ENCODE data around the gene FUT9. TPM values are rescaled to one million over a fixed set of nuclear protein-coding genes. Genes with fewer than 3 reads are reported as not detected.
"Not testable (repeated sequence)": the region's sequence is repeated elsewhere in the genome, so short reads cannot be mapped to it uniquely, and the experiment has no call there.

Gene FUT9
- total RNA-seq, 3 donors from 2014 or later, result not detected

DNA sequence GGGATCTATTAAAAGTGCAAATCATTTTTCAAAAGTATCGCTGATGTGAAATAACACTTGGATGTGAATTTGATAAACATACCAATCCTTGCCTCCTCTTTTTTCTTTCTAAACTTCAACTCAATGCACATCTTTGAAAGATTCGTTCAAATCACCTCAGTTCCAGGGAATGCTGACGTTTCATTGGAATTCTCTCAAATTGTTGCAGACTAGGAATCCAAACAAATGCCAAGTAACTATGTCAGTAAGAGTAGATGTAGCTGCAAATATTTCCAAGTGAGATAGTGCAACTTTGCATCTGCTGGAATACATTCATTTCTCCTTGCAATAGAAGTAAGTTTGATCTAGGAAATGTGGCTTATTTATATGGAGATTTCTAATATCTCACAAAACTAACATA lies 220.7 kb downstream of the FUT9 start:
- DNase-seq, result no peak
- H3K9me3 Mint-ChIP-seq, result no peaks in the 10 kb centered on the region
- ATAC-seq, result no peak
- no peaks in the 10 kb centered on the region for H3K36me3 Mint-ChIP-seq (ENCODE audit: insufficient read depth)
- H3K4me1 Mint-ChIP-seq (ENCODE audit: low read depth), result no peaks in the 10 kb centered on the region
- no peak overlapping the region for H3K4me3 Mint-ChIP-seq
- H3K27me3 Mint-ChIP-seq (ENCODE audit: low read depth), result peaks cover 2% of the 10 kb centered on the region

DNA sequence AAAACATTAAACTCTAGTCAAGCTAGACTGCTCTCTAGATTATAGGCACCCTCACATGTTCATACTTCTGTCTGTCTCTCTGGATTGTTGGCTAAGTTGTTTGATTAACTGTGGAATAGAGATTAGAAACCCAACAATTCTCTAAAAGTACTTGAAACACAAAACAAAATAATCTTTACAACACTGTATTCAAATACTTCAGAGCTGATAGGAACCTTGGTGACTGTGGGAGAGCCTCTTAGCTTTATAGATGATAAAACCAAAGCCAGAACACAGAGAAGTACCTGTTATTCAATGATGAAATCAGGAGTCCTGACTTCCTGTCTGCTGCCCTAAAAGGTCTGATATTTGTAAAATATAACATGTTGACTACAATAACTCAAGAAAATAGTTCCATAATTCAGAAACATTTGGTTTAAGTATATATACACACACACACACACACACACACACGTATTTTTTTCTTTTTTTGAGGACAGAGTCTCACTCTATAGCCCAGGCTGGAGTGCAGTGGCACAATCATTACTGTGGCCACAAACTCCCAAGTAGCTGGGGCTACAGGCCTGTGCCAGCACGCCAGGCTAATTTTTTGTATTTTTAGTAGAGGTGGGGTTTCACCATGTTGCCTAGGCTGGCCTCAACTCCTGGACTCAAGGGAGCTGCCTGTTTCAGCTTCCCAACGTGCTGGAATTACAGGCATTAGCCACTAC lies 222.0 kb downstream of the FUT9 start:
- no peak for DNase-seq
- H3K9me3 Mint-ChIP-seq, result no peaks in the 10 kb centered on the region
- ATAC-seq, result no peak
- no peak overlapping the region for H3K4me3 Mint-ChIP-seq
- H3K4me1 Mint-ChIP-seq (ENCODE audit: low read depth), result no peaks in the 10 kb centered on the region
- H3K27me3 Mint-ChIP-seq (ENCODE audit: low read depth), result peaks cover 2% of the 10 kb centered on the region
- H3K36me3 Mint-ChIP-seq (ENCODE audit: insufficient read depth), result no peaks in the 10 kb centered on the region

DNA sequence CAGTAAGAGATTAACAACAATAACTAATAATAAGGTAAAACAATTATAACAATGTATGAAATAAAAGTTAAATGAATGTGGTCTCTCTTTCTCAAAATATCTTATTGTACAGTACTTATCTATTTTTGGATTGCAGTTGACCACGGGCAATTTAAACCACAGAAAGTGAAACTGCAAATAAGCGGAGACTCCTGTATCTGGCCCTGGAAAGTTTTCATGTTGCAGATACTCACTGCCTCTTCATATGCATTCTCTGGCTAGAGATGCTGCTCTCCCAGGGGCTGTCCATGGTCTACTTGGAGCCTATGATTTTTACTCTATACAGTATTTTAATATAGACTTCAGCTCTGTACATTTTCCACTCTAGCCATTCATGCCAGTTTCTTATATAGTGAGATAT lies 230.8 kb downstream of the FUT9 start:
- Mint-ChIP-seq H3K4me1 (ENCODE audit: low read depth) (no peaks in the 10 kb centered on the region), H3K9me3 (no peaks in the 10 kb centered on the region), H3K27me3 (ENCODE audit: low read depth) (no peaks in the 10 kb centered on the region), H3K4me3 (no peak overlapping the region), H3K36me3 (ENCODE audit: insufficient read depth) (no peaks in the 10 kb centered on the region)
- DNase-seq, result no peak
- no peak for ATAC-seq

DNA sequence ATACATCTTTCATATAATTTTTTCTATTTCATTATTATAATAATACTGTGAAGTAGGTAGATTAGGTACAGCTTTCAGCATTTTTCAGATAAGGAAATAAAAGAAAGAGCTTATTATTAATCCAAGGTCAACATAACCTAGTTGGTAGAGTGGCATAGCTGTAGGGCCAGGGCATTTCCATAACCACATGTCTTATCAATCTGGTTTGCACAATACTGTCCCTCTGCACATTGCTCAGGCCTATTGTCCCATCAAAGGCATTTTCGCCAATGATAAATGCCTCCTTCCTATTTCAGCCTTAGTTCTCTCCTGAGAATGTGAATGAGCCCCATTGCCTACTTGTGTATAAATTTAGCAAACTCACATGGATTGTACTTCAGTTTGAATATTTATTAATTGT lies 234.0 kb downstream of the FUT9 start:
- no peaks in the 10 kb centered on the region for H3K27me3 Mint-ChIP-seq (ENCODE audit: low read depth)
- no peak overlapping the region for H3K4me3 Mint-ChIP-seq
- DNase-seq, result no peak
- H3K36me3 Mint-ChIP-seq (ENCODE audit: insufficient read depth), result no peaks in the 10 kb centered on the region
- H3K4me1 Mint-ChIP-seq (ENCODE audit: low read depth), result no peaks in the 10 kb centered on the region
- H3K9me3 Mint-ChIP-seq, result no peaks in the 10 kb centered on the region
- no peak for ATAC-seq

DNA sequence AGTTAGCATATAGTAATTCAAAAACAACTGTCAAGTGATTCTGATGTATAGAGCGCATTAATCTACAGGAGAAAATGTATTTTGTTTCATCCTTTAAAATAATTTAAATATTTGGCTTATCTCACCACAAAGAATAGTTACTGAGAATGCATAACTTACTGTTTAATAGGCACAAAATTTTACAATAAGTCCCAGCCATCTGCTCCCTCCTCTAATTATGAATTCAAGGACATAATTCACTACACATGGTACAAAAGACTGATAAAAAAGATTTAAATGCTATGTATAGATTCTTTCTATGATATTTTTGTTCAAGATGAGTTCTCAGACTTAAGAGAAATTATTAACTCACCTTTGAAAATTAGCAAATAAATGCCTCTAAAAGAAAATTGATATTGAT lies 242.0 kb downstream of the FUT9 start:
- H3K27me3 Mint-ChIP-seq (ENCODE audit: low read depth), result no peaks in the 10 kb centered on the region
- H3K4me1 Mint-ChIP-seq (ENCODE audit: low read depth), result no peaks in the 10 kb centered on the region
- ATAC-seq (no peak), DNase-seq (no peak)
- no peaks in the 10 kb centered on the region for H3K36me3 Mint-ChIP-seq (ENCODE audit: insufficient read depth)
- no peak overlapping the region for H3K4me3 Mint-ChIP-seq
- no peaks in the 10 kb centered on the region for H3K9me3 Mint-ChIP-seq

DNA sequence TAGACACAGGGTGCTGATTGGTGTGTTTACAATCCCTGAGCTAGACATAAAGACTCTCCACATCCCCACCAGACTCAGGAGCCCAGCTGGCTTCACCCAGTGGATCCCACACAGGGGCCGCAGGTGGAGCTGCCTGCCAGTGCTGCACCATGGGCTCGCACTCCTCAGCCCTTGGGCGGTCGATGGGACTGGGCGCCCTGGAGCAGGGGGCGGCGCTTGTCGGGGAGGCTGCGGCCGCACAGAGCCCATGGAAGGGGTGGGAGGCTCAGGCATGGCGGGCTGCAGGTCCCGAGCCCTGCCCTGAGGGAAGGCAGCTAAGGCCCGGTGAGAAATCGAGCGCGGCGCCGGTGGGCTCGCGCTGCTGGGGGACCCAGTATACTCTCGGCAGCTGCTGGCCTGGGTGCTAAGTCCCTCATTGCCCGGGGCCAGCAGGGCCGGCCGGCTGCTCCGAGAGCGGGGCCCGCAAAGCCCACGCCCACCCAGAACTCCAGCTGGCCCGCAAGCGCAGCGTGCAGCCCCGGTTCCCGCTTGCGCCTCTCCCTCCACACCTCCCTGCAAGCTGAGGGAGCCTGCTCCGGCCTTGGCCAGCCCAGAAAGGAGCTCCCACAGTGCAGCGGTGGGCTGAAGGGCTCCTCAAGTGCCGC lies 245.1 kb downstream of the FUT9 start:
- H3K4me1 Mint-ChIP-seq (ENCODE audit: low read depth); DNase-seq; H3K9me3 Mint-ChIP-seq; H3K27me3 Mint-ChIP-seq (ENCODE audit: low read depth); H3K36me3 Mint-ChIP-seq (ENCODE audit: insufficient read depth); ATAC-seq; H3K4me3 Mint-ChIP-seq: not testable (repeated sequence)

All from activated T-cell treated with anti-CD3 and anti-CD28 coated beads, Interleukin-2, amount 50 U/mL, for 4 hours (primary cell).